K562 (cell line): ENCODE measurements around the gene ATRNL1. TPM values are rescaled to one million over a fixed set of nuclear protein-coding genes. Genes with fewer than 3 reads are reported as not detected.

Source experiments
- ATAC-seq: fragments of 200-7000 bp; cut with Tn5 transposase; 3 replicates; pipeline ENCODE4 v1.9.1; 2020; ENCODE audit warnings: moderate library complexity
- BruUV-seq: library from RNA; stranded (reverse); fragments of 400-500 nt; replicated peaks from 2 replicates; lab custom pipeline; 2021; lab: Mats Ljungman, UMichigan
- CTCF ChIA-PET: fragments of 300-600 bp; formaldehyde crosslinking; extraction: SDS; loops from one replicate; lab custom pipeline; 2021; ENCODE audit warnings: low intra/inter-chr PET ratio; lab: Yijun Ruan, JAX
- POLR2A ChIA-PET: fragments of 300-600, 350-650 bp; sonication (Branson Sonifier 250); formaldehyde crosslinking; extraction: SDS; loops from one replicate; lab custom pipeline; 2021; ENCODE audit warnings: antibody characterized with exemption, inconsistent platforms; lab: Yijun Ruan, JAX
- DNase-seq, 4 experiments: peaks; one replicate each; pipeline versions ENCODE4 v3.0.0 to v3.0.0-alpha.2; 2011 to 2018; ENCODE audit warnings: low spot score in 3 of 4, mixed read lengths in 3 of 4; ENCODE audit errors: extremely low read depth in 1 of 4
- FAIRE-seq: peaks from 2 replicates; lab custom pipeline; 2011; peaks lifted over from hg19 to GRCh38; lab: Jason Lieb, UNC
- H2AFZ ChIP-seq: 2 replicates; pipeline ENCODE4 v1.6.0; 2011; ENCODE audit warnings: low read depth, low read length, control low read depth, inconsistent platforms
- H3K27ac ChIP-seq: fragments of 200-600 bp; 3 replicates; pipeline ENCODE4 v1.8.0; 2011; ENCODE audit warnings: low read depth, mild to moderate bottlenecking, control low read depth, inconsistent platforms, low read length, moderate library complexity, mixed read lengths; ENCODE audit errors: extremely low read depth
- H3K27me3 ChIP-seq, 2 experiments: fragments of 300-600 bp in 1 of 2; 2 replicates in 1 of 2; 3 replicates in 1 of 2; pipeline versions ENCODE4 v1.6.0 to v1.8.0; 2011; ENCODE audit warnings: inconsistent platforms in 2 of 2, low read length in 2 of 2, mild to moderate bottlenecking in 1 of 2, mixed read lengths in 1 of 2, moderate library complexity in 1 of 2; ENCODE audit not compliant: control insufficient read depth in 2 of 2, insufficient read depth in 2 of 2
- H3K36me3 ChIP-seq: fragments of 300-600 bp; 3 replicates; pipeline ENCODE4 v1.8.0; 2011; ENCODE audit warnings: mild to moderate bottlenecking, low read length, inconsistent platforms; ENCODE audit not compliant: control insufficient read depth, insufficient read depth
- H3K4me1 ChIP-seq, 2 experiments: fragments of 200-600 bp in 1 of 2; replicated peaks in 1 of 2; 2 replicates in 1 of 2; 3 replicates in 1 of 2; pipeline versions ENCODE4 v1.5.1 to v1.8.0; 2011; ENCODE audit warnings: inconsistent platforms in 2 of 2, low read length in 2 of 2, mild to moderate bottlenecking in 1 of 2, mixed read lengths in 1 of 2, moderate library complexity in 1 of 2; ENCODE audit not compliant: control insufficient read depth in 2 of 2, insufficient read depth in 2 of 2
- H3K4me2 ChIP-seq: 2 replicates; pipeline ENCODE4 v1.6.1; 2011; ENCODE audit warnings: low read length, control low read depth, inconsistent platforms, mixed read lengths; ENCODE audit not compliant: insufficient read depth
- H3K4me3 ChIP-seq: fragments of 200-600 bp; sonication (generic), shearing (Covaris generic); 2 replicates; pipeline ENCODE4 v1.5.1; 2016; ENCODE audit warnings: control low read depth, inconsistent platforms
- H3K79me2 ChIP-seq: fragments of 200-600 bp; 3 replicates; pipeline ENCODE4 v1.8.0; 2011; ENCODE audit warnings: low read length, inconsistent platforms; ENCODE audit not compliant: control insufficient read depth, insufficient read depth
- H3K9ac ChIP-seq, 2 experiments: 2 replicates each; pipeline versions ENCODE4 v1.6.0 to v1.6.1; 2011; ENCODE audit warnings: low read depth in 2 of 2, low read length in 2 of 2, control low read depth in 1 of 2, inconsistent platforms in 1 of 2, mild to moderate bottlenecking in 1 of 2, mixed read lengths in 1 of 2; ENCODE audit not compliant: insufficient read depth in 1 of 2
- H3K9me1 ChIP-seq: one replicate; pipeline ENCODE4 v1.6.0; 2011; ENCODE audit warnings: inconsistent platforms, mild to moderate bottlenecking, low read length, moderate library complexity; ENCODE audit not compliant: control insufficient read depth, insufficient read depth
- H3K9me3 ChIP-seq: replicated peaks from 2 replicates; pipeline ENCODE4 v1.5.1; 2011; ENCODE audit warnings: low read depth, low read length, inconsistent platforms; ENCODE audit not compliant: control insufficient read depth, insufficient read depth
- H4K20me1 ChIP-seq: replicated peaks from 2 replicates; pipeline ENCODE4 v1.6.1; 2011; ENCODE audit warnings: low read length, inconsistent platforms, mixed read lengths; ENCODE audit not compliant: control insufficient read depth, insufficient read depth
- GATA2 ChIP-seq: sonication (generic); formaldehyde crosslinking; IDR thresholded peaks from 2 replicates; pipeline ENCODE4 v1.4.0; 2020; ENCODE audit warnings: mild to moderate bottlenecking, missing genetic modification reagents
- GATAD2B ChIP-seq: fragments of 450-650 bp; IDR thresholded peaks from 2 replicates; pipeline ENCODE4 v1.6.1; 2017; ENCODE audit warnings: mild to moderate bottlenecking, borderline replicate concordance
- MBD1 ChIP-seq: fragments of 250-450 bp; sonication (Bioruptor Pico); IDR thresholded peaks from 2 replicates; pipeline ENCODE4 v1.8.0; 2022; ENCODE audit warnings: inconsistent platforms
- RFX5 ChIP-seq: IDR thresholded peaks from 2 replicates; pipeline ENCODE4 v1.6.1; 2011; ENCODE audit warnings: low read depth, mild to moderate bottlenecking, improper control_type of control experiment, low read length
- THRB ChIP-seq: fragments of 450-650 bp; formaldehyde crosslinking; conservative IDR thresholded peaks from 2 replicates; pipeline ENCODE4 v1.4.0; 2022; ENCODE audit warnings: mild to moderate bottlenecking, missing genetic modification characterization
- ZNF280A ChIP-seq: fragments of 450-650 bp; IDR thresholded peaks from 2 replicates; pipeline ENCODE4 v1.6.1; 2018; ENCODE audit warnings: mild to moderate bottlenecking, low read depth; ENCODE audit not compliant: partially characterized antibody
- ZZZ3 ChIP-seq: fragments of 450-650 bp; IDR thresholded peaks from 2 replicates; pipeline ENCODE4 v1.6.1; 2016; ENCODE audit warnings: antibody characterized with exemption, mild to moderate bottlenecking, moderate library complexity
- in situ Hi-C: fragments of 300-500 bp; cut with MboI; formaldehyde crosslinking; loops from 4 replicates; pipeline ENCODE4 v1.15.0; 2018; ENCODE audit warnings: inconsistent platforms, mixed read lengths
- intact Hi-C: fragments of 100-400 bp; cut with micrococcal nuclease; formaldehyde crosslinking; loops from 2 replicates; pipeline ENCODE4 v1.14.2; 2022
- polyA plus RNA-seq, 8 experiments: library from polyadenylated mRNA; depleted of rRNA in 4 of 8; stranded (reverse) in 5 of 8; unstranded in 3 of 8; fragments of >200 nt; fragmentation: Nextera tagmentation in 2 of 8; fragmentation: Illumina TruSeq in 1 of 8; extraction: Ambion mirVana in 2 of 8; extraction: Trizol in 1 of 8; gene quantifications; 2 replicates each; pipeline versions ENCODE4 v1.2.1 to v1.2.3, GENCODE V29; 2011 to 2014; ENCODE audit warnings: inconsistent platforms in 1 of 8, missing spikeins in 1 of 8
- total RNA-seq, 7 experiments: library from RNA; depleted of rRNA in 6 of 7; stranded (reverse); fragments of >200 nt in 6 of 7; fragmentation: Illumina TruSeq in 2 of 7; extraction: Trizol in 2 of 7; gene quantifications; 2 replicates each; pipeline versions ENCODE4 v1.2.1 to v1.2.3, GENCODE V29; 2011 to 2021; ENCODE audit warnings: low replicate concordance in 1 of 7
- TF ChIP-seq, protein P1 (sequence below): sonication (generic); formaldehyde crosslinking; IDR thresholded peaks from 2 replicates; pipeline ENCODE4 v1.8.0; 2022; ENCODE audit warnings: mild to moderate bottlenecking, missing genetic modification reagents
- TF ChIP-seq, protein P2 (sequence below), 2 experiments: fragments of 200-800 bp in 1 of 2; sonication (Bioruptor generic) in 1 of 2; sonication (generic) in 1 of 2; formaldehyde crosslinking in 1 of 2; IDR thresholded peaks in 1 of 2; conservative IDR thresholded peaks in 1 of 2; 2 replicates each; pipeline versions ENCODE4 v1.5.0 to v1.6.1; 2016 to 2020; ENCODE audit warnings: missing compliant biosample characterization in 1 of 2, missing genetic modification characterization in 1 of 2, missing genetic modification reagents in 1 of 2

The ATRNL1 gene
- total and polyA plus RNA-seq, 9 of the 15 experiments (the other 6 are each of a cell fraction or from before 2014, with no cell fraction given) = 0.18 TPM; not detected in 8

- no peak for ATAC-seq
- no TSS peak for BruUV-seq
- H4K20me1 ChIP-seq = no peaks in the 10 kb centered on the region
- in situ Hi-C loops (no loop called here), intact Hi-C loops (no loop called here)
- H3K9me1 ChIP-seq = no peaks in the 10 kb centered on the region
- H3K36me3 ChIP-seq = no peaks in the 10 kb centered on the region
- H3K9me3 ChIP-seq = no peaks in the 10 kb centered on the region
- no peak overlapping the region for H3K9ac ChIP-seq
- H3K79me2 ChIP-seq = no peaks in the 10 kb centered on the region
- no peak overlapping the region for H3K4me3 ChIP-seq
- H3K4me2 ChIP-seq = no peak overlapping the region
- H2AFZ ChIP-seq = no peak overlapping the region
- H3K4me1 ChIP-seq = no peaks in the 10 kb centered on the region
- no peak for TF ChIP-seq RFX5
- no peak for TF ChIP-seq GATAD2B
- TF ChIP-seq ZZZ3 = no peak
- TF ChIP-seq THRB (CRISPR knock-in tag) = no peak
- TF ChIP-seq, protein P1, sequence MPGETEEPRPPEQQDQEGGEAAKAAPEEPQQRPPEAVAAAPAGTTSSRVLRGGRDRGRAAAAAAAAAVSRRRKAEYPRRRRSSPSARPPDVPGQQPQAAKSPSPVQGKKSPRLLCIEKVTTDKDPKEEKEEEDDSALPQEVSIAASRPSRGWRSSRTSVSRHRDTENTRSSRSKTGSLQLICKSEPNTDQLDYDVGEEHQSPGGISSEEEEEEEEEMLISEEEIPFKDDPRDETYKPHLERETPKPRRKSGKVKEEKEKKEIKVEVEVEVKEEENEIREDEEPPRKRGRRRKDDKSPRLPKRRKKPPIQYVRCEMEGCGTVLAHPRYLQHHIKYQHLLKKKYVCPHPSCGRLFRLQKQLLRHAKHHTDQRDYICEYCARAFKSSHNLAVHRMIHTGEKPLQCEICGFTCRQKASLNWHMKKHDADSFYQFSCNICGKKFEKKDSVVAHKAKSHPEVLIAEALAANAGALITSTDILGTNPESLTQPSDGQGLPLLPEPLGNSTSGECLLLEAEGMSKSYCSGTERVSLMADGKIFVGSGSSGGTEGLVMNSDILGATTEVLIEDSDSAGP (CRISPR knock-in tag) = no peak
- TF ChIP-seq GATA2 (CRISPR knock-in tag) = no peak
- TF ChIP-seq, protein P2, sequence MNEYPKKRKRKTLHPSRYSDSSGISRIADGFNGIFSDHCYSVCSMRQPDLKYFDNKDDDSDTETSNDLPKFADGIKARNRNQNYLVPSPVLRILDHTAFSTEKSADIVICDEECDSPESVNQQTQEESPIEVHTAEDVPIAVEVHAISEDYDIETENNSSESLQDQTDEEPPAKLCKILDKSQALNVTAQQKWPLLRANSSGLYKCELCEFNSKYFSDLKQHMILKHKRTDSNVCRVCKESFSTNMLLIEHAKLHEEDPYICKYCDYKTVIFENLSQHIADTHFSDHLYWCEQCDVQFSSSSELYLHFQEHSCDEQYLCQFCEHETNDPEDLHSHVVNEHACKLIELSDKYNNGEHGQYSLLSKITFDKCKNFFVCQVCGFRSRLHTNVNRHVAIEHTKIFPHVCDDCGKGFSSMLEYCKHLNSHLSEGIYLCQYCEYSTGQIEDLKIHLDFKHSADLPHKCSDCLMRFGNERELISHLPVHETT (CRISPR knock-in tag; conservative IDR thresholded peaks at IDR 0.05 in 1 of 2, IDR thresholded peaks at IDR 0.05 in 1 of 2) = no peak
- TF ChIP-seq ZNF280A = no peak
- no peak for TF ChIP-seq MBD1 (CRISPR knock-in tag)
- DNase-seq = no peak
- H3K27me3 ChIP-seq = no peaks in the 10 kb centered on the region
- CTCF ChIA-PET = no interaction called here
- no peak overlapping the region for H3K27ac ChIP-seq
- POLR2A ChIA-PET = no interaction called here
- no peak for FAIRE-seq
These were observed 678.6 kb downstream of the ATRNL1 start for GRCh38 chr10:115771755-115772154.
